SH-SY5Y (cell line): ENCODE results near the gene BAD.

Experiments
- GATA2 ChIP-seq: IDR thresholded peaks from 2 replicates; pipeline ENCODE4 v1.6.1; 2011; ENCODE audit warnings: mild to moderate bottlenecking, low read depth, low read length
- GATA3 ChIP-seq: IDR thresholded peaks from 2 replicates; pipeline ENCODE4 v1.6.1; 2011; ENCODE audit warnings: low read depth, mild to moderate bottlenecking, low read length, moderate library complexity

- TF ChIP-seq GATA3 = no peak
- no peak for TF ChIP-seq GATA2
Measured at GRCh38 chr11:64285885-64286800, 1.7 kb upstream of the BAD start.
